22Rv1 (cell line): ENCODE results near the gene CHD2.

Source experiments
- CTCF ChIP-seq: fragments of 450-650 bp; IDR thresholded peaks from 2 replicates; pipeline ENCODE4 v1.5.1; 2017; ENCODE audit warnings: mild to moderate bottlenecking
- ZFX ChIP-seq: fragments of 450-650 bp; IDR thresholded peaks from 2 replicates; pipeline ENCODE4 v1.6.1; 2017; ENCODE audit warnings: antibody characterized with exemption, borderline replicate concordance

DNA sequence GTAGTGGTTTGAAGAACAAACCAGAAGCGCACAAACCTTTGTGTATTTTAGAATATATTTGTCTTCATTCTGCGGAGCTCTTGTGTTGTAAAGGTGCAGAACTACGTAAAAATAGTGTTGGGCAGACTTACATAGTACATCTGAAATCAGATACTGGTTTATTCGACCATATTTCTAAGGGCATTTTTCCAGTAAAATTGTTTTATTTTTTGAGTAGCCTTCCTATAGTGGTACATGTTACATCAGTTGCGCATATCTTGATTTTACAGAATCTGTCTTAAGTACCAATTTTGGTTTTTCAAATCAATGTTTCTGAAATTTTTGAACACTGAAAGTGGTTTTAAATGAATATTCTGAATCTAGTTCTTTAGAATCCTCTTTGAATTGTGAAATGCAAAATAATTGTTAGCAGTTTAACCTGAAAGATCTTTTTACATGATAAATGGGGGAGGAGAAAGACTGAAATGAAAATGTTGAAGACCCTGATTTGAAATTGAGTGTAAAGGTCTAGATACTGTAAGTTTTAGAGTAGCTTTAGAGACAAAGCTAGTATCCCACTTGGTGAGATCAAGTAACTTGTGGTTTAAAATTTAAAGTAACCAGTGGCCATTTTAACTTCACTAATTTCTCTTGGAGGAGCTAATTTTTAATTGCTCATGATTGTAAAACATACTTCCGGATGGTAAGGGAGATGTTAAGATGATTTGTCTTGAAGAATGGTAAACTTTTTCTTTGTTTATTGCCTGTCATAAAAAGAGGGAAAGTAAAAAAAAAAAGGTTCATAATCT lies 15.5 kb upstream of the CHD2 start:
- TF ChIP-seq CTCF (no peak), ZFX (no peak)
